ENCODE measurements around the gene PITPNM3.
"Not testable (repeated sequence)": the region's sequence is repeated elsewhere in the genome, so short reads cannot be mapped to it uniquely, and the experiment has no call there.

Gene PITPNM3

GRCh38 chr17:6574687-6575595 lies 18.6 kb upstream of the PITPNM3 start:
- peak in 2 of 3 donors; percentile 25 to 26 for DNase-seq (ENCODE audit: low read depth in 3 of 3)

DNA sequence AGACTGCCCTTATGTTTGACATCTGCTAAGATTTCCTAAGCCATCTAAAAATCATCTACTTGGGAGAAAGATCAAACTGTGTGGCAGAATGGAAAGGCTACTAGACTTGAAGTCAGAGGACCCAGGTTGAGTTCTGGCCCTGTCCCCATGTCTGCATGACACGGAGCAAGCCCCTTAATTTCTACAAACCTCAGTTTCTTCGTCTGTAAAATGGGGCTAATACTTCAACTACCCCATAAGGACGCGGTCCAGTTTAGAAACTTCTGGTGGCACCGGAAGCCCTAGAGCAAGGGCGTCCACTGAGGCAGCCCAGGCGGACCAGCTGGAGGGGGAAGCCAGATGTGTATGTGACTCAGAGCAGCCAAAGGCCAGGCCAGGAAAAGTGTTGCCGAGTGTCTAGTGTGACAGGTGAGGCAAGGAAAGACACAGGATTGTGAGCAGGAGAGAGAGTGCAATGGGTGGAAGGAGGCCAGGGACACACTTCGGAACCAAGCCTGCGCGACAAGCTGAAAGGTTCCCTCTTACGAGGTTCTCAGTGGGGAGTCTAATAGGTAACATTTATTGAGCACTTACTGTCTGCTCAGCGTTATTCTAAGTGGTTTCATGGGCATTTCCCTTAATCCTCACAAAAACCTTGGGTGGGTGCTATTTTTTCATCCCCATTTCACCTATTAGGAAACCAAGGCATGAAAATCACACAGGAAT lies 17.8 kb upstream of the PITPNM3 start:
- no peak for DNase-seq (ENCODE audit: low read depth in 3 of 3)

DNA sequence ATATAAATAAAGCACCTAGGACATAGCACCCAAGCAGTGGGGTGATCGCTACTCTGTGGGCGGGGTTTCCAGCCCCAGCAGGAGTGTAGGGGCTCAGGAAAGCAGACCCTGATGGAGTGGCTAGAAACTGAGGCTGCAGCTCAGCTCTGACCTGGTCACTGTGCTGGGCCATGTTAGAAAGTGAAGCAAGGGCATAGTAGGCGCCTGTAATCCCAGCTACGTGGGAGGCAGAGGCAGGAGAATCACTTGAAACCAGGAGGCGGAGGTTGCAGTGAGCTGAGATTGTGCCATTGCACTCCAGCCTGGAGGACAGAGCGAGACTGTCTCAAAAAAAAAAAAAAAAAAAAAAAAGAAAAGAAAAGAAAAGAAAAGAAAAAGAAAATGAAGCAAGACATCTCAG lies 17.1 kb upstream of the PITPNM3 start:
- DNase-seq (ENCODE audit: low read depth in 3 of 3), result not testable (repeated sequence)

- DNase-seq (ENCODE audit: low read depth in 3 of 3), result no peak
Observed at GRCh38 chr17:6572972-6573370, 16.6 kb upstream of the PITPNM3 start.

DNA sequence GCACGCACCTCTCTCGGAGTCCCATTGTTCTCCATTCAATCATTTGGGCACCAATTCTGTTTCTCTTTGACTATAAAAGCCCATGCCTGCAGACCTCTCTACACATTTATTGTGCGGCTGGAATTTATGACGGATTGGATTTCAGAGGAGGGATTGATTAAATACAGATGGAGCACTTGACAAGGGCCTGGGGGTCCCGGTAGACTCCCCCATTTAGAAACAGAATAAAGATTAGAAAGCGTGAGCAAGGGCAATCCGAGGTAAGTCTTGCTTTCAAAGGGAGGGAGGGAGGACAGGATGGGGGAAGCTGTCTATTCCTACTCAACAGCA lies 15.1 kb upstream of the PITPNM3 start:
- no peak for DNase-seq (ENCODE audit: low read depth in 3 of 3)

DNA sequence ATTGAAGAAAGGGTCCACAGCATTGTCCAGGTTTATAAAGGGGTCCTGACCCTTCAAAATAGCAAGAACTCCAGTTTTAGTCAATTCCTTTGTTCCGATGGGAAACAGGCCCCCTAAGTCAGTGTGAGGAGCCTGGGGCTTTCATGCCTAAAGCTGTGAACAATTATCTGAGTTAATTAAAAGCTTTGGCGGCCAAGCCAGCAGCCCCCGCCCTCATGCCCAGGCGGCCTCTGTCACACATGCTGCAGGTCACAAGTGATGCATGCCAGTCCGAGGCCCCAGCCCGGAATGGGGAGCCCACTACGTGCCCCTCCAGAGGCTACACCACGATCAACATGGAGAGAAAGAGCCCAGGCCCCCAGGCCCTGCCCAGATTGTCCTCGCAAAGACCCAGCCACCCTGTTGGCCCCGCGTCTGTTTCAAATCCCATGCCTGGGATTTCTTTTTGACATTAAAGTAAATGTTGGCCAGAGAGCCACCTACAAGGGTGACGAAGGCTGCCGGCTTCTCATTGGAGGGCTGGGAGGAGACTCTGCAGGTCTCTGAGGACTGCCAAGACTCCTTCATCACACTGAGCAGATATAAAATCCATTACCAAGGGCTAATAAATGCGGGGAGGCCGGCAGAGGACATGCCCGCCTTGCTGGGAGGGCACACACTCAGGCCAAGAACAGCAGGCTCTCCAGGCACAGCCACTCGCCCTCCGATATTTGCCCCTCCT lies 14.5 kb upstream of the PITPNM3 start:
- no peak for DNase-seq (ENCODE audit: low read depth in 3 of 3)

GRCh38 chr17:6569370-6570285 lies 13.3 kb upstream of the PITPNM3 start:
- DNase-seq (ENCODE audit: low read depth in 3 of 3), result no peak

DNA sequence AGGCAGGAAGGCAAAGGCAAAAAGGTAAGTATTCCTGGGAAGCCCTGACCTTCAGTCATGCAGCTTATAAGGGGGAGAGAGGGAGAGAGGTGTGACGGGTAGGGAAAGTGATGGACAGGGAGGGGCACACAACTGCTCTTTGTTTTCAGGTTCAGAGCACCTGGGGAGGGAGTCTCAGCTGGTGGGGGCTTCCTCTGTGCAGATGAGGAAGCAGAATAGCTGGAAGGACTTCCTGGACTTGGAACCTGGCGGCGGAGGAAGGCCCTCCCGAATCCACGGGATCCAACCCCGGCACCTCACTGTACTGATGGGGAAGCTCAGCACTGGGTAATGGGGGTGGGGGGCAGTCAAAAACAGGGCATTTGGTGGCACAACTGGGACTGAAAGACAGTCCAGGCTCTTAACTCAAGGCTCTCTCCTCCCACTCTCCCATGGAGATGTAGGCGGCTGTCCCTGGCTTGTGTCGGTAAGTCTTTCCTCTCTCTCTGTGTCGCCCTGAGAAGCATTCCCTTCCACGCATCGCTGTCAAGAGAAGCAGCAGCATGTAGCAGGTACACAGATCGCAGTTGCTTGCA lies 11.9 kb upstream of the PITPNM3 start:
- no peak for DNase-seq (ENCODE audit: low read depth in 3 of 3)

GRCh38 chr17:6567528-6568183 lies 11.3 kb upstream of the PITPNM3 start:
- DNase-seq (ENCODE audit: low read depth in 3 of 3), result no peak

DNA sequence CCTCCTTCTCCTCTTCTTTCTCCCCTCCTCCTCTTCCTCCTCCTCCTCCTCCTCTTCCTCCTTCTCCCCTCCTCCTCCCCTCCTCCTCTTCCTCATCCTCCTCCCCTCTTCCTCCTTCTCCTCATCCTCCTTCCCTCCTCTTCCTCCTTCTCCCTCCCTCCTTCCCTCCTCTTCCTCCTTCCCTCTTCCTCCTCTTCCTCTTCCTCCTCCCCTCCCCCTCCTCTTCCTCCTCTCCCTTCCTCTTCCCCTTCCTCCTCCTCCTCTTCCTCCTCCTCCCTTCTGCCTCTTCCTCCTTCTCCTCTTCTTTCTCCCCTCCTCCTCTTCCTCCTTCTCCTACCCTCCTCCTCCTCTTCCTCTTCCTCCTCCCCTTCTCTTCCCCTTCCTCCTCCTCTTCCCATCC lies 5.1 kb upstream of the PITPNM3 start:
- no peak for DNase-seq (ENCODE audit: low read depth in 3 of 3)

- no peak for DNase-seq (ENCODE audit: low read depth in 3 of 3)
Observed at GRCh38 chr17:6560496-6560895, 4.1 kb upstream of the PITPNM3 start.

DNA sequence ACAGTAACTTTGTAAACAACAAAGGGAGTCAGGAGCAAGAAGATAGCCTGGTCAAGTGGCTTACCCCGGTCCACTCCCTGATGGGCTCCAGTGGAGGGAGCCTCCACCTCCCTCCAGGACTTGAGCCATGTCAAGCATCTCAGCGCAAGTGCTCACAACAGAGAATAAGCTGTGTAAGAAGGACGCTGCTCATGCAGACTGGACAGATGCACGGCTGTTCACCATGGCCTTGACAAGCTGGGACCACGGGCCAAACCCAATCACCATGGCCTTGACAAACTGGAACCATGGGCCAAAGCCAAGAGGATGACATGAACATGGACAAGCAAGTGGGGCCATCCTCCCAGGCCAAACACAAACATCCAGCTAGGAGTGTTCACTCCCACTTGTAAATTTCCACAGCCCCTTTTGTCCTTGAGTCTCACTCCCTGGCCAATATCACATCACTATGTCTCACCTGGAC lies 3.4 kb upstream of the PITPNM3 start:
- no peak for DNase-seq (ENCODE audit: low read depth in 3 of 3)

DNA sequence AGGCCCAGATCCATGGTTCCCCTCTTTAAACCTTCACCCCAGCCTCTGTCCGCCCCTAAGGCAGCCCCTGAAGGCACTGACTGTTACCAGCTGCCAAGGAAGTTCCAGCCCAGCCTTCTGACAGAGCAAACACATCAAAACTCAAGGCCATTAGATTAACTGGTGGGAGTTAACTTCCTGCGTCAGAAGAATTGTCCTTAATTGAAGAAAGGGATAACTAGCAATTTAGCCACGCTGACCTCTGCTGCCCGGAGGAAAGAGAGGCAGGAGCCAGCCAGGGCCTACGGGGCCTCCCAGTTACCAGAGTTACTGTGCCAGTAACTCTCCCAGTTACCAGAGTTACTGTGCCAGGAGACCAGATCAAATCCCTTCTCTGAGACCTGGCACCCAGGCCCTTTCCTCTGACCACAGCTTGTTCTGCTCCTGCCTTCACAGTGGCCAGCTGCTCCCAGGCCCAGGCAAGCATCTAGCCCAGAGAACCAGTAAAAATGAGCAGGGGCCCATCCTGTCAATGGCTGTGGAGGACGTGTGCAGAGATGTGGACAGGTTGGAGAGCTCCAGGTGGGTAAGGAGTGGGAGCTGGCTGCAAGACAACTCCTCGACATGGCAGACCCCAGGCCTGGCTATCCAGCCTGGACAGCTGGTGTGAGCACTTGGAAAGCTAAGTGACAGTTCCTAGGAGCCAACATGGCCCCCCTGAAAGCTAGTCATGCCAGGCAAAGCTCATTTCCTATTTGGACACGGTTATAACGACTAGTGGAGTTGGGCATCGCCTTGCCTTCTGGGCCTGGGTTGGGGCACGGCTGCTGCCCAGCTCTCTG lies 2.8 kb upstream of the PITPNM3 start:
- no peak for DNase-seq (ENCODE audit: low read depth in 3 of 3)

DNA sequence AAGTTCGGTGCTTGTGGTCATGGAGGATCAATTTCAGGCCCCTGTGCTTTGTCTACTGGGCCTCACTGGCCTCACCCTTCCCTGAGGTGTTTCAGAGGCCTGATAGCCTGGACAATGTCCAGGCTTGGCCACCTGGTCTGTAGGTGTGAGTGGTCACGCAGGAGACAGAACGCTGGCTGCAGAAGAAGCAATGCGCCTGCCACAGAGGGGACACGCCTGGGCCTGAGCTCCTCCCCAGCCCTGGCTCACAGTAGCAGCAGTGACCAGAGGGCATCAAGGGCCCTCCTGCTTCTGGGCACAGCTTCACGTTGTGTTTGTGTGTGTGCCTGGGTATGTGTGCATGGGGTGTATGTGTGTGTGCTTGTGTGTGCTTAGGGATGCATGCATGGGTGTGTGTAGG lies 1.9 kb upstream of the PITPNM3 start:
- DNase-seq (ENCODE audit: low read depth in 3 of 3), result no peak

DNA sequence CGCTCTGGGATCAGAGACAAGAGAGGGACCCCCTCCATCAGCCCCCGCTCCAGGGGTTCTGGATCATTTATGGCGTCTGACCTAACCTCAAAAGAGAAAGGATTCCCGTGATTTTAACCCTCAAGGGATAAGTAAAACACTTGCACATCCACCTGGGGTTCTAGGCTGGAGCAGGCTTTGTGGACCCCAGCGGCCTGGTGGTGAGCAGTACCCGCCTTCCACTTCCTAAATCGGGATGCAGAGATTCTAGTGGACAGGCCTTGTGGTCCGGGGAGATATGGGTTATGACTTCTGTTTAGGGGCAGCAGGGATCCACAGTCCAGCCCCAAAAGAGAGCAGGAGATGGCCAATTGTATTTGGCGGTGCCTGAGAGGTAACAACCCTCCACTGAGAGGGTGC lies 684 bp upstream of the PITPNM3 start:
- no peak for DNase-seq (ENCODE audit: low read depth in 3 of 3)

- DNase-seq (ENCODE audit: low read depth in 3 of 3), result no peak
Observed at GRCh38 chr17:6555331-6556120, 829 bp downstream of the PITPNM3 start.

DNA sequence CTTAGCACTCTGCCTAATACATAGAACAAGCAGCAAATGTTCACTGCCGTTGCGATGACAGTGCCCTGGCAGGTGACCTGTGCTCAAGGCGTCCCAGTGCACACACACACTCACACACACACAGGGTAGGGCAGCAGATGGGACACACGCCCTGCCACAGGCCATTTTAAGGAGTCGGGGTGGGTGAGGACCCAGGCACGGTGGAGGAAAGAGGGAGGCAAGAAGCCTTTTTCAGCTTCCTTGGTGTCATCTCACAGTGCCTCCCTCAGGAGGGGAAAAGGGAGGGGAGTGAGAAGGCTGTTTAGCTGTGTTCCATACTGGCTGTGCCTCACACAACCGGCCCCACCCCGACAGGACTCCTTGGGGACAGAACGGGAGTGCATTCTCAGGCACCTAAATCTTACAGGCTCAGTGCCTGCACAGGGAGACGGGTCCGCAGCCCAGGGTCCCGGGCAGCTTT lies 1.5 kb downstream of the PITPNM3 start:
- DNase-seq (ENCODE audit: low read depth in 3 of 3), result no peak

DNA sequence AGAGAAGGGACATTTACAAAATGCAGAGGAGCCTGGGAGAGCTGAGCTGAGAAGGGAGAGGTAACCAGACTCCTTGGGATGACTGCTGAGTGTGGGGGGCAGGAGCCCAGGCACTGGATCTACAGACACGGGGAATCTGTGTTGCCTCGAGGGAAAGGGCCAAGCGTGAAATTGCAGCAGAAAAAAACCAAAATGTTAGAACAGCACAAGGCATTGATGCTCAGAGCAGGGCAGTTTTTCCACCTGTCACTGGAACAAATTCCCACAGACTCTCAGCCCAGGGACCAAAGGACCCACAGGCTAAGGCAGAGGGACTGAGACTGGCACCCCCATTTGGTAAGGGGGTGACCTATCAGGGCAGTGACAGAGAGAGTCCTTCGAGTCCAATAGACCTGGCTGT lies 2.0 kb downstream of the PITPNM3 start:
- no peak for DNase-seq (ENCODE audit: low read depth in 3 of 3)

Measured in stimulated activated CD4-positive, alpha-beta T cell treated with anti-CD3 and anti-CD28 coated beads, TNF-alpha, amount 100 ng/mL, for 48 hours (primary cell).